Mesothelial cell of epicardium (in vitro differentiated cells): ENCODE data around the gene HTRA3. TPM values are rescaled to one million over a fixed set of nuclear protein-coding genes. Genes with fewer than 3 reads are reported as not detected.

Experiments used
- DNase-seq, 2 experiments: peaks; one replicate each; pipeline ENCODE4 v3.0.0; 2021; ENCODE audit warnings: low spot score in 2 of 2; ENCODE audit not compliant: unreplicated experiment in 2 of 2
- H3K27ac Mint-ChIP-seq: 2 replicates; pipeline ENCODE4 v1.8.0; 2021; ENCODE audit warnings: mixed read lengths
- H3K27me3 Mint-ChIP-seq: 2 replicates; pipeline ENCODE4 v1.8.0; 2021; ENCODE audit warnings: low read depth, mixed read lengths
- H3K36me3 Mint-ChIP-seq: 2 replicates; pipeline ENCODE4 v1.8.0; 2021; ENCODE audit warnings: mixed read lengths
- H3K4me1 Mint-ChIP-seq: 2 replicates; pipeline ENCODE4 v1.8.0; 2021; ENCODE audit warnings: mixed read lengths
- H3K4me3 Mint-ChIP-seq: 2 replicates; pipeline ENCODE4 v1.8.0; 2021; ENCODE audit warnings: mild to moderate bottlenecking, moderate library complexity, mixed read lengths
- H3K9me3 Mint-ChIP-seq: 2 replicates; pipeline ENCODE4 v1.8.0; 2021; ENCODE audit warnings: mixed read lengths
- CTCF ChIP-seq: fragments of 200-600 bp; sonication (generic); IDR thresholded peaks from one replicate; pipeline ENCODE4 v1.5.0; 2021; ENCODE audit warnings: antibody characterized with exemption; ENCODE audit not compliant: unreplicated experiment
- total RNA-seq: library from RNA; stranded (reverse); gene quantifications from 3 replicates; pipeline ENCODE4 v1.2.1, GENCODE V29; 2021

The HTRA3 gene
- total RNA-seq, 1 donor from 2014 or later, result 26.2 TPM

GRCh38 chr4:8300832-8301231, 31.3 kb downstream of the HTRA3 start:
- Mint-ChIP-seq H3K4me1 (peaks cover 3% of the 10 kb centered on the region), H3K9me3 (peaks cover 22% of the 10 kb centered on the region), H3K36me3 (peaks cover 17% of the 10 kb centered on the region), H3K27me3 (no peaks in the 10 kb centered on the region), H3K27ac (no peak overlapping the region), H3K4me3 (no peak overlapping the region)
- TF ChIP-seq CTCF, result no peak
- no peak for DNase-seq

- no peaks in the 10 kb centered on the region for H3K27me3 Mint-ChIP-seq
- no peak for TF ChIP-seq CTCF
- peaks cover 17% of the 10 kb centered on the region for H3K36me3 Mint-ChIP-seq
- H3K27ac Mint-ChIP-seq, result no peak overlapping the region
- H3K9me3 Mint-ChIP-seq, result peaks cover 22% of the 10 kb centered on the region
- H3K4me1 Mint-ChIP-seq, result peaks cover 7% of the 10 kb centered on the region
- no peak overlapping the region for H3K4me3 Mint-ChIP-seq
- DNase-seq, result peak in 1 of 2 experiments; percentile 8
These were observed 32.5 kb downstream of the HTRA3 start for GRCh38 chr4:8301851-8302730.

- DNase-seq, result peak in 1 of 2 experiments; percentile 5
These were observed 33.5 kb downstream of the HTRA3 start for GRCh38 chr4:8303081-8303480.

GRCh38 chr4:8303485-8304281, 34.1 kb downstream of the HTRA3 start:
- H3K36me3 Mint-ChIP-seq, result peaks cover 17% of the 10 kb centered on the region
- H3K4me1 Mint-ChIP-seq, result peaks cover 4% of the 10 kb centered on the region
- peak in 1 of 2 experiments; percentile 14 for DNase-seq
- no peak for TF ChIP-seq CTCF
- no peak overlapping the region for H3K4me3 Mint-ChIP-seq
- peaks cover 22% of the 10 kb centered on the region for H3K9me3 Mint-ChIP-seq
- H3K27me3 Mint-ChIP-seq, result no peaks in the 10 kb centered on the region
- H3K27ac Mint-ChIP-seq, result no peak overlapping the region

More at GRCh38 chr4:8303081-8303480, 33.5 kb downstream of the HTRA3 start:
- H3K27me3 Mint-ChIP-seq, result no peaks in the 10 kb centered on the region
- H3K36me3 Mint-ChIP-seq, result peaks cover 17% of the 10 kb centered on the region
- H3K9me3 Mint-ChIP-seq, result peaks cover 22% of the 10 kb centered on the region
- no peak overlapping the region for H3K27ac Mint-ChIP-seq
- H3K4me1 Mint-ChIP-seq, result peaks cover 7% of the 10 kb centered on the region
- TF ChIP-seq CTCF, result no peak
- H3K4me3 Mint-ChIP-seq, result no peak overlapping the region

- no peak overlapping the region for H3K4me3 Mint-ChIP-seq
- H3K27ac Mint-ChIP-seq, result no peak overlapping the region
These were observed 35.5 kb downstream of the HTRA3 start for GRCh38 chr4:8304827-8305695.

More at GRCh38 chr4:8304827-8305695, 35.5 kb downstream of the HTRA3 start:
- TF ChIP-seq CTCF, result no peak
- peaks cover 4% of the 10 kb centered on the region for H3K4me1 Mint-ChIP-seq
- DNase-seq, result peak in 1 of 2 experiments; percentile 3
- no peaks in the 10 kb centered on the region for H3K27me3 Mint-ChIP-seq
- H3K36me3 Mint-ChIP-seq, result peaks cover 13% of the 10 kb centered on the region
- H3K9me3 Mint-ChIP-seq, result peaks cover 17% of the 10 kb centered on the region
